Activated CD4-positive, CD25-positive, alpha-beta regulatory T cell treated with anti-CD3 and anti-CD28 coated beads, Interleukin-2, amount 50 U/mL, for 16 hours (primary cell): ENCODE measurements around the gene BRPF3.

Source experiments
- DNase-seq: peaks from one replicate; pipeline ENCODE4 v3.0.0-alpha.2; 2020; ENCODE audit warnings: low read depth, low spot score

BRPF3 gene

GRCh38 chr6:36196113-36196879, at the start of gene BRPF3:
TSS of gene BRPF3 (plus strand) at chr6:36196744. CDS start at chr6:36200323, 3,579 bp downstream.
- DNase-seq, result peak; percentile 52

GRCh38 chr6:36147294-36147693, 49.2 kb upstream of the BRPF3 start:
- DNase-seq, result no peak

- no peak for DNase-seq
Observed at GRCh38 chr6:36149476-36149875, 47.1 kb upstream of the BRPF3 start.

GRCh38 chr6:36150283-36150682, 46.3 kb upstream of the BRPF3 start:
- DNase-seq, result no peak

- DNase-seq, result no peak
Observed at GRCh38 chr6:36154286-36154685, 42.3 kb upstream of the BRPF3 start.

- no peak for DNase-seq
Observed at GRCh38 chr6:36155662-36156061, 40.9 kb upstream of the BRPF3 start.

DNA sequence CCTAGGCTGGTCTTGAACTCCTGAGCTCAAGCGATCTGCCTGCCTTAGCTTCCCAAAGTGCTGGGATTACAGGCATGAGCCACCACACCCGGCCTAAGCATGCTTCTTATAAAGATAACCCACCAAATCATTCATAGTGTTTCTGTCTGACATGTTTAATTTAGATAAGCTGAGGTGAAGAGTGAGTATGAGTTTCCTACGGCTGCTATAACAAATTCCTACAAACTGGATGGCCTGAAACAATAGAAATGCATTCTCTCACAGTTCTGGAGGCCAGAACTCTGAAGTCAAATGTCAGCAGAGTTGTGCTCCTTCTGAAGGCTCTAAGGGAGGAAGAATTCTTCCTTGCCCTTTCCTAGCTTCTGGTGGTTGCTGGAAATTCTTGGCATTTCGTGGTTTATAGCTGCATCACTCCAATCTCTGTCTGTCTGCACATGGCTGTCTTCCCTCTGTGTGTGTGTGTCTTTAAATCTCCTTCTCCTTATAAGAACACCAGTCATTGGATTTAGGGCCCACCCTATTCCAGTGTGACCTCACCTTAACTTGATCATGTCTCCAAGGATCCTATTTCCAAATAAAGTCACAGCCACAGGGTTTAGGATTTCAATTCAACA, 36.3 kb upstream of the BRPF3 start:
- no peak for DNase-seq

DNA sequence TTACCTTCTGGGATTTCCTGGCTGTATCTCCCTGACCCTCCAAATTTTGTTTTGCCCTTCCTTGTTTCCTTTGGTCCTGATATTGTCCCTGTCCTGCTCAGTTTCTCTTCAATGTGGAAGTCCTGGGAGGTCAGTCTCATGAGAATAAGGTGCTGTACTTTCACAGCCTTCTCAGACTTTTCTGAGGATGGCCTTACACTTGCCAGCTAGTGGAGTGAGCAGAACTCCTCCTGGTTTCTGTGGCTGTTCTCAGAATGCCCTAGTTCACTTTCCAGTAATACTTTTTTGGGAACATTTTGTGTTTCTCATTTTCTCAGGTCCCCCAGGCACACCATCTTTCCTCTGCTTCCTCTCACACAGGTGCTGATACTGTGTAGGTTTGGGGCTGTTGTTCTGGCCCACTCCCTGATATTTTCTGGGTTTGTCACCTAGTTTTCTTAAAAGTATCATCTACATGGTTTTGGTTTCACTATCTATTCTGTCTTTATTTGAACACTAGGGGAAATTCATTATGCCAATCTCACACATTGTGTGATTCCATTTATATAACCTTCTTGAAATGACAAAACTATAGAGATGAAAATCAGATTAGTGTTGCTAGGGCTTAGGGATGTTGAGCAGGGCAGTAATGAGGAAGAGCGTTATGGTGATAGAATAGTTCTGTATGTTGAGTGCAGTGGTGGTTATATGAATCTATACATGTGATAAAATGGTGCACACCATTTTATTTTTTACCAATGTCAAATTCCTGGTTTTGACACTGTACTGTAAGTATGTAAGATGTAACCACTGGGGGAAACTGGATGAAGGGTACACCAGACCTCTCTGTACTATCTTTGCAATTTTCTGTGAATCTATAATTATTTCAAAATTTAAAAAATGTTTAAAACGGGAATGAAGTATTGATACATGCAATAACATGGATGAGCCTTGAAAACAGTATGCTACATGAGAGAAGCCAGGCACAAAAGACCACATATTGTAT, 27.2 kb upstream of the BRPF3 start:
- no peak for DNase-seq

DNA sequence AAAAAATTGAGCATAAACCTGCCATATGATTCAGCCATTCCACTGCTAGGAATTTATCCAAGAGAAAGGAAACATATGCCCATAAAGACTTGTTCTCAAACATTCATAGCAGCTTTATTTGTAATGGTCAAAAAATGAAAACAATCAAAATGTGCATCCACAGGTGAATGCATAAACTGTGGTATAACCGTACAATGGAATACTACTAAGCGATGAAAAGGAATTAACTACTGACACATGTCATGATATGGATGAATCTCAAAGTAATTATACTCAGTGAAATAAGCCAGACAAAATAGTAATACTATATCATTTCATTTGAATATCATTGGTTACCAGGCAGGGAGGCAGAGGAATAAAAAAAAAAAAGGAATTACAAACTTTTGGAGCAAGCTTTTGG, 25.8 kb upstream of the BRPF3 start:
- no peak for DNase-seq

- DNase-seq, result no peak
Observed at GRCh38 chr6:36171573-36171972, 25.0 kb upstream of the BRPF3 start.

DNA sequence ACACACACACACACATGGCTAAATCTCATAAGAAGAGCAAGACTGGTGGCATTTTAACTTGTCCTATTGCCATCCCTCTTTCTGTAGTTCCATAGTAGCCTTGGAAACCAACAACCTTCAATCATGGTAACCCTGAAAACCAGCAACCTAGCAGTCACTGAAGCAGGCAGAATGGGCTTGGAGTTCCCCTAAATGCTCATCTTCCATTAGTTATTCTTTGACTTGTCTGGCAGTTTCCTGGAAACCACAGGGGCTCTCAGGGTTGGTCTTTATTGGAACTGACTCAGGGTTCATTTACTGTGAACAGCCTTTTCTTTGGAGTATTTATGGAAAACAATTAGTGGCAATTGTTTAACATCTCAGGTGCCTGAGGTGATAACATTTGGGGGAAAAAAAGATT, 19.4 kb upstream of the BRPF3 start:
- DNase-seq, result no peak

DNA sequence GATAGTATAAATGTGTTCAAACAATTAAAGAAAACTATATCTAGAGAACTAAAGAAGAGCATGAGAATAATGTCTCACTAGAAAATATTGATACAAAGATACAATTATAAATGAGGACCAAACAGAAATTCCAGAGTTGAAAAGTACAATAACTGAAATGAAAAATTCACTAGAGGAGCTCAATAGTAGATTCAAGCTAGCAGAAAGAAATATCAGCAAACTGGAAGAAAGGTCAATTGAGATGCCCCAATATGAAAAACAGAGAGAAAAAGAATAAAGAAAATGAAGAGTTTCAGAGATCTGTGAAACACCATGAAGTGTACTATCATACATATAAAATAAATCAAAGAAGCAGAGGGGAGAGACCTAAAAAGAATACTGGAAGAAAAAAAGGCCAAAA, 18.0 kb upstream of the BRPF3 start:
- no peak for DNase-seq

DNA sequence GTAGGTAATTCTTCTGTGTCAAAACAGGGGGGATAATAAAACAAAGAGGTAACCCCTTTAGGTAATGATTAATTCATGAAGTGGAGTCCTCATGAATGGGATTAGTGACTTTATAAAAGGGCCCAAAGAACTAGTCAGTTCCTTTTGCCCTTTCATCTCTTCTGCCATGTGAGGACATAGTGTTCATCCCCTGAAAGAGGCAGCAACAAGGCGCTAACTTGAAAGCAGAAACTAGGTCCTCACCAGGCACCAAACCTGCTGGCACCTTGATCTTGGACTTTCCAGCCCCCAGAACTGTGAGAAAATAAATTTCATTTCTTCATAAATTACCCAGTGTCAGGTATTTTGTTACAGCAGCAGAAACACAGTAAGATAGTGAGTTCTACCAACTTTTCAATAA, 16.4 kb upstream of the BRPF3 start:
- no peak for DNase-seq

DNA sequence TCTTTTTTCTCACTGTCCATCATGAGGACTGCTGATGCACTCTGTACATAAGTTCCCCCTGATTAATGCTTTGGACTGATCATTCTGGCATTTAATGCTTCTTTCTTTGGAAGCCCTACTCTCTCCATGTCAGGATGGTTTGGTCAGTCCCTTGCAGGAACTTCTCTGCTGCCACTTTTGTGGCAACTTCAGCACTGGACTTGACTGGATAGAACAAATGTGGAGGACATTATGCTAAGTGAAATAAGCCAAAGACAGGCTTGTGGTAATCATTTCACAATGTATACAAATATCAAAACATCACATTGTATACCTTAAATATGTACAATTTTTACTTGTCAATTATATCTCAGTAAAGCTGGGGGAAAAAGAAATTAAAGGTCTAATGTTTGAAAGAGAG, 12.2 kb upstream of the BRPF3 start:
- DNase-seq, result no peak

- no peak for DNase-seq
Observed at GRCh38 chr6:36186199-36186598, 10.3 kb upstream of the BRPF3 start.

- DNase-seq, result no peak
Observed at GRCh38 chr6:36187446-36187845, 9.1 kb upstream of the BRPF3 start.

DNA sequence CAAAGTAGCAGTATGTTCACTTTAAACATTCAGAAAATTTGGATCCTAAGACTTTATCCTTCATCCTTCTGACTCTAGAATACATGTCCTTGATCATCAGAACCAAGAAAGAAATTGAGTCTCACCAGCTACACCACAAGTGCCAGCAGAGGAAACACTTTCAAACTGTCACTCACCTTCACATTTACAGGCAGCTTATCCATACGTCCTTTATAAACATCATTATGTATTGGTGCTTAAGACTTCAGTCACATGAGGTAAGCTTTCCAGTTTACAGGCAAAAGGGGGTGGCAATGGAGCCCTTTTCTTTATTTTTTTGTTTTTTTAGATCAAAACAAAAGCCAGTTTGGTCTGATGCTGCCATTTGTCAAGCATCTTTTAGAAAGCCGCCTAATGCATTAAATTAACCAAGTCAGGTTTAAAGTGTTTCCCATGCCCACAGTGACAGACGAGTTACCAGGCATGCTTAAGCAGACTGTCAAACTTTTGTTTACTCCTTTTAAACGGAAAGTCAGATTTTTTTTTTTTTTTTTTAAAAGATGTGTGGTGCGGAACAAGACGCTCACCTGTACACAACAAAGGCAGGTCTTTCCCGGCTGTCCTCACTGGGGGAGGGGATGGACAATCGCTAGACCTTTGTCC, 952 bp upstream of the BRPF3 start:
- no peak for DNase-seq

- DNase-seq, result peak; percentile 98
Observed at GRCh38 chr6:36196880-36197548, 470 bp downstream of the BRPF3 start.

DNA sequence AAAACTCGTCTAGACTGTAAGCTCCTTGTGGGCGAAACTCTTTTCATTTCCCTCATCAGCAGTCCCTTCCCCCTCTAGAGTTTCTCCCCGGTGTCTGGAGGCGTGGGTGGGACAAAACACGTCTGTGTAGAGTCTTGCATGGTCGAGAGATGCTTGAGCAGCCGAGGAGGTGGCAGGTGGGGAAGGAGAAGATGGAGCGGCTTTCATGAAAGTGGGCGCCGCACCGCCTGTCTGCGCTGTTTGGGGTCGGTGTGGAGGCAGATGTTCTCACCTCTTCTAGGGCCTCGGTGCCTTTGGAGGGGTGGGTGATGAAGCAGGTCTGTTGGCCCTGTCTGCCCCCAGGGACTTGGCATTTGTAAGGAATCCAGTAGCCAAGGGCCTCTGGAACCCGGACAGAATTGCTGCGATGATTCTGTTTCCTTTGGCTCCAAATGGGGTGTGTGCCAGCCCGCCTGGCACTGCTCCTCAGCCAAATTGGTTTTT, 1.2 kb downstream of the BRPF3 start:
- no peak for DNase-seq

GRCh38 chr6:36198986-36199385, 2.4 kb downstream of the BRPF3 start:
- no peak for DNase-seq
